SHP77 (cell line): ENCODE measurements around the gene CCDC8.
"Not testable (repeated sequence)": the region's sequence is repeated elsewhere in the genome, so short reads cannot be mapped to it uniquely, and the experiment has no call there.

Experiments used
- DNase-seq, 2 experiments: peaks; one replicate each; lab custom pipeline; 2025; lab: John Stamatoyannopoulos, UW

The CCDC8 gene, protein sequence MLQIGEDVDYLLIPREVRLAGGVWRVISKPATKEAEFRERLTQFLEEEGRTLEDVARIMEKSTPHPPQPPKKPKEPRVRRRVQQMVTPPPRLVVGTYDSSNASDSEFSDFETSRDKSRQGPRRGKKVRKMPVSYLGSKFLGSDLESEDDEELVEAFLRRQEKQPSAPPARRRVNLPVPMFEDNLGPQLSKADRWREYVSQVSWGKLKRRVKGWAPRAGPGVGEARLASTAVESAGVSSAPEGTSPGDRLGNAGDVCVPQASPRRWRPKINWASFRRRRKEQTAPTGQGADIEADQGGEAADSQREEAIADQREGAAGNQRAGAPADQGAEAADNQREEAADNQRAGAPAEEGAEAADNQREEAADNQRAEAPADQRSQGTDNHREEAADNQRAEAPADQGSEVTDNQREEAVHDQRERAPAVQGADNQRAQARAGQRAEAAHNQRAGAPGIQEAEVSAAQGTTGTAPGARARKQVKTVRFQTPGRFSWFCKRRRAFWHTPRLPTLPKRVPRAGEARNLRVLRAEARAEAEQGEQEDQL

DNA sequence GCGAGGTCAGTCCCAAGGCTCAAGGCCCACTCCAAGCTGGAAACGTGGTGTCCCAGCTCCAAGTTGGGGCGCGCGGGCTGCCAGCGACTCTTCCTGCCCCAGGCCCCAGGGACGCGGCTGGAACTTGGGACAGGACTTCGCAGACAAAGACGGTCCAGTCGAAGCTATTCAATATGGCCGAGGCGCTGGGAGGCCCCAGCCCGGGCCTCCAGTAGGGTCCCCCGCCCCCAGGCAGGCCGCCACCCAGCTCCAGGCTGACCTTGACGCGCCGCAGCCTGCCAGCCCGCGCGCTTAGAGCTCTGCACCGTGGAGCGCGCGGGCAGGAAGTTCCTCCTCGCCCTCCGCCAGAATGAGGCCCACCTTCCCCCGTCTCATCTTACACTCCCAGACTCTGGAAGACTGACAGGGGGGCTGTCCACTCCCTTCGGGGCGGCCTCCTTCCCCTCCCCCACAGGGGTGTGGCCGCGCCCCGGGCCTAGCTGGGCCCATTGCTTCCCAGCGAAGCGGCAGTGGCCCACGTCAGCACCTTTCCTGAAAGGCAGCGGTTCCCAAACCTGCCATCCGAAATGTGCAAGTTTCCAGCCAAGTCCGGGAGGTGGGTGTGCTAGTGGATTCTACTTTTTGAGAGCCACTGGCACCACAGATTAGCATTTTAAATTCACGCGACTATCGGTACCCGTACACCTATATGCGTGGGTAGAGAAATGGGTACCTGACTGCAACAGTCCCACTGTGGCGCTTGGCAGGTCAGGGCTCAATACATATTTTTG is at the start of gene CCDC8:
TSS of gene CCDC8 (minus strand) at position 303 of the 770 bp plus-strand sequence. CDS start 754 bp downstream, outside the sequence.
- DNase-seq: no peak

DNA sequence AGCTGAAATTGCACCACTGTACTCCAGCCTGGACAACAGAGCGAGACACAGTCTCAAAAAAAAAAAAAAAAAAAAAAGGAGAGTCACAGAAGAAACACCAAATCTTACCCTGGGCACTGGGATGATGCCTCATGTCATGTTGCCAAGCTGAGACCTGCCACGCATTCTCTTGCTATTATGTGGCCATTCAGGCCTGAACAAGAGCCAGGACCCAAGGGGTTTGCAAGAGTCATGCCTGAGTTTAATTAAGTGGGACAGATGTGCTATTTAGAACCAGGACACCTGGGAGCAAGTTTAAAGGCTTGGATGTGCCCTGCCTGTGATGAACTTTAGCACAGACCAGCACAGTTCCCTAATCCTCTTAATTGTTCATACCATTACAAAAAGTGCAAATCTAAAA is 48.2 kb upstream of the CCDC8 start:
- no peak for DNase-seq

DNA sequence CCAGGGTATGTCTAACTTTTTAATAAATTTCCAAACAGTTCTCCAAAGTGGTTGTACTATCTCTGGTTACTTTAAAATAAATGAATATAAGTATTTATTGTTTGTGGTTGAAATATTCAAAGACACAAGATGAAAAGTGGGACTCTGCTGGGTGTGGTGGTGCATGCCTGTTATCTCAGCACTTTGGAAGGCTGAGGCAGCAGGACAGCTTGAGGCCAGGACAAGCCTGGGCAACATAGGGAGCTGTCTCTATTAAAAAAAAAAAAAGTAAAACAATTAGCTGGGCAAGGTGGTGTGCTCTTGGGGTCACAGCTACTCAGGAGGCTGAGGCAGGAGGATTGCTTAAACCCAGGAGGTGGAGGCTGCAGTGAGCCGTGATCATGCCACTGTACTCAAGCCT is 47.6 kb upstream of the CCDC8 start:
- no peak for DNase-seq

DNA sequence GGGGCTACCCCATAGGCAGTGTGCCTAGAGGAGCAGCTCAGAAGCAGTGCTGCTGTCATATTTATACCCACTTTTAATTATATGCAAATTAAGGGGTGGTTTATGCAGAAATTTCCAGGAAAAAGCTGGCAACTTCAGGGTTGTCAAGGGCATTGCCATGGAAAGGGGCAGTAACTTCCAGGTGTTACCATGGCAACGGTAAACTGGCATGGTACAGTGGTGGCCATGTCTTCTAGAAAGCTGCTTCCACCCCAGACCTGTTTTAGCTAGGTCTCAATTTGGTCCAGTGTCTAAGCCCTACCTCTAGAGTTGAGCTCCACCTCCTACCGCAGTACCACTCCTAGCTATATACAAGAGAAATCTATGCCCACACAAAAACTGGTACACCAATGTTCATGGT is 46.7 kb upstream of the CCDC8 start:
- no peak for DNase-seq

DNA sequence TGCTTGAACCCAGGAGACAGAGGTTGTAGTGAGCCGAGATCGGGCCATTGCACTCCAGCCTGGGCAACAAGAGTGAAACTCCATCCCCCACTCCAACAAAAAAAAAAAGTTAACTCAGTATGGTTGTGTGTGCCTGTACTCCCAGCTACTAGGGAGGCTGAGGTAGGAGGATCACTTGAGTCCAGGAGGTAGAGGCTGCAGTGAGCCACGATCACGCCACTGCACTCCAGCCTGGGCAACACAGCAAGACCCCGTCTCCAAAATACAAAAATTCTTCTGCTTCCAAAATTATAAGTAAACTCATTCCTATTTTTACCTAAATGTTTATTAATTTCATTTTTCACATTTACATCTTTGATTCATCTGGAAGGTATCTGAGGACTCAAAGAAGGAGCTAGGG is 43.6 kb upstream of the CCDC8 start:
- DNase-seq: no peak

DNA sequence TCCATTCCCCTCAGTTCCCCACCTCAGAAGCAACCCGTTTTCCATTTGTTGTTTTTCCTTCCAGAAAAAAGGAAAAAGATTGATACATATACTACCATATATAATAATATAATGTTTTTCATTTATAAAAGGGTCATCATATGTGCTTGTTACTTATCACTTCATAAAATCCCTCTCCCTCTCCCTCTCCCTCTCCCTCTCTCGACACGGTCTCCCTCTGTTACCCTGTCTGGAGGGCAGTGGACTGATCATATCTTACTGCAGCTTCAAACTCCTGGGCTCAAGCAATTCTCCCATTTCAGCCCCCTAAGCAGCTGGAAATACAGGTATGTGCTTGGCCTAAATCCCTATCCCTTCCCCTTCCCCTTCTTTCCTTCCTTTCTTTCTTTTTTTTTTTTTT is 40.9 kb upstream of the CCDC8 start:
- DNase-seq: no peak

DNA sequence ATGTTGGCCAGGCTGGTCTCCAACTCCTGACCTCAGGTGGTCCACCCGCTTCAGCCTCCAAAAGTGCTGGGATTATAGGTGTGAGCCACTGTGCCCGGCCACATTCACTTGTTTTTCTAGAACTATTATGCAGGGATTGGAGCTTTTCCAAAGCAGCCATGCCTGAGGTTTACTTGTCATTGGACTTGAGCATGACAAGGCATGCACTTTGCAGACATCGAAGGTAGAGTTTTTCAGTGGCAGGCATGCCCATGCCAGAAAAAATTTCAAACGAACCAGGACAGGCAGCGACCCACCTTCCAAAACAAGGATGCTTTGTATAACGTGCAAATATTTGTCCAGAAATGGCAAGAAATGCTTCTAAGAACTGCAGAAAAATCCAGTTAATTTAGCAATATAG is 40.3 kb upstream of the CCDC8 start:
- no peak for DNase-seq

DNA sequence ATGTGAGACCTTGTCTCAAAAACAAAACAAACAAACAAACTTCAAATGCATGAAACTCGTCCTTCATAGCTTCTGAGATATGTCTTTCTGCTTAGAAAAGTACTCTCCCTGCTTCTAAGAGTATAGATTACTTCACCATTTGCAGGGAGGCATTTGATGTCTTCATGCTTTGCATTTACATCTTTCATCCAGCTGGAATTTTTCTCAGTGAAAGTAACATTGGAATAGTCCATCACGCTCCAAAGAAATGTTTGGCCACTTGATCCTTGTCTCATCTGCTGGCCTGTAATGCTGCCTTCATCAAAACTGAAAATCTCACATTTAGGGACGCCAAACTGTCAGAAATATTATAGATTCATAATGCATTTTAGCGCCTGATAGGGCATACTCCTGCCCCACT is 38.8 kb upstream of the CCDC8 start:
- no peak for DNase-seq

DNA sequence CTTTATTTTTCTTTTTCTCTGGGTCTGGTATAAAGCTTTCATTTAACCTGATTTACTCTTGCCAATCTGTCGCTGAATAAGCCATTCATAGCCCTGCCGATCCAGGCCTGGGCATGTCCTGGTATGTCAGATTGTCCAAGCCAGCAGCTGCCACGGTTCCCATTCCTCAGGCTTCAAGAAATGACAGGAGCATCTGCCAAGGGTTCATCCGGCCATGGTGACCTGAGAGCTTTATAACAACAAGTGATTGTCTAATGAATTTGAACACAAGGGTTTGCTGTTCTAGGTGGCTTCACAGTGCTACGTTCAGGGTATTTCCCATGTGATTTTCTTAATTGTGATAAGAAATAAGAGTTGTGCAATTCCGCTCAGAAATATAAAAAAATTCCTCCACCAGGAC is 38.0 kb upstream of the CCDC8 start:
- no peak for DNase-seq

DNA sequence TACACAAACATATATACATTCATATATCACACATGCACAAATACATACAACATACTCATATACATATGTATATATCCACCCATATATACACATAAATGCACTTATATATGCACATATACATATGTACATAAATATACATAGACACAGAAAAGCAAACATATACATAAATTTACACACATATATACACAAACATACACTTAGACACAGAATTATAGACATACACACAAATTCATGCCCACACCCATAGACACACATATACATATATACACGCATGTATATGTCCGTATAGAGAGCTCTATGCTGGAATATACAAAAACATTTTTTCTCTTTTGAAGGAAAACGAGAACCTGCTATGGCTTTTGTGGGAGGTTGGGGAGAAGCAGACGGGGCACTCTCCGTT is 37.4 kb upstream of the CCDC8 start:
- DNase-seq: no peak

DNA sequence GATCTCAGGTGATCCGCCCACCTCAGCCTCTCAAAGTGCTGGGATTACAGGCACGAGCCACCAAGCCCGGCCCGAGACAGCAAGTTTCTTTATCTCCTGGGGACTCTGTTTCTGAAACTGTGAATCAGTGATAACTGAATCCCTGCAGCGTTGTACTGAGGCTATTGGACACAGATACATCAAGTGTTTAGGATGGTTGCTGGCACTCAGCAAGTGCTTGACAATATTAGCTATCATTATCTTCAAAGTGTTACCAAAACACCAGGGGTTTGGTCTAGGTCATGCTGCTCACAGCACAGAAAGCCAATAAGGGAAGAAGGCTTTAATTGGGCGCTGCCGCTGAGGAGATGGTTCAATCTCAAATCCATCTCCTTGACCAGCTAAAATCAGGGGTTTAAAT is 35.9 kb upstream of the CCDC8 start:
- no peak for DNase-seq

DNA sequence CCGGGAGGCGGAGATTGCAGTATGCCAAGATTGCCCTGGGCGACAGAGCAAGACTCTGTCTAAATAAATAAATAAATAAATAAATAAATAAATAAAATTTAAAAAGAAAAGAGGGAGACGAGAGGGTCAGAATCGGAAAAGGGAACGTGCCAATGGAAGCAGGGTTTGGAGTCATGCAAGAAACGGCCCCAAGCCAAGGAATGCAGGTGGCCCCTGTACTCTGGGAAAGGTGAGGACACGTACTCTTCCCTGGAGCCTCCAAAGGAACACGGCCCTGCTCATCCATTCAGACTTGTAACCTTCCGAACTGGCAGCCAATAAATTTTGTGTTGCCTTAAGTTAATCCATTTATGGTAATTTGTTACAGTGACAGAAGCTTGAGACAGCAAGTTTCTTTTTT is 35.2 kb upstream of the CCDC8 start:
- no peak for DNase-seq

DNA sequence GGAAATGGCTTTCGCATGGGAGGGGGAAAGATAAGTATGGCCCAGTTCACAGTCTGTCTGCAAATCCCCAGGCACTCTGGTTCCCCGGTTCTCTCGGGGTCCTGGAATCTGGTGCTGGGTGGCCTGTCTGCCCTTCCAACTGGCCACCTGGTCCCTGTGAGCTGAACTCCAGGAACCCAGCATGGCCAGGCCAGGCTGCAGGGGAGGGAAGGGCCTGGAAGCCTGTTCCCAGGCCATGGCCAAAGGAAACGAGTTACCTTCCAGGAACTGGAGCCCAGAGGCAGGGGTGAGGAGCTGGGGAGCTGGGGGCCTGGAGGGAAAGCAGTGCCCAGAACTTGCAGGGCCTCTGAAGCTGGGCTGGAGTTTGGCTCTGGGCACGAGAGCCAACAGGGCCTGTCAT is 34.5 kb upstream of the CCDC8 start:
- no peak for DNase-seq

DNA sequence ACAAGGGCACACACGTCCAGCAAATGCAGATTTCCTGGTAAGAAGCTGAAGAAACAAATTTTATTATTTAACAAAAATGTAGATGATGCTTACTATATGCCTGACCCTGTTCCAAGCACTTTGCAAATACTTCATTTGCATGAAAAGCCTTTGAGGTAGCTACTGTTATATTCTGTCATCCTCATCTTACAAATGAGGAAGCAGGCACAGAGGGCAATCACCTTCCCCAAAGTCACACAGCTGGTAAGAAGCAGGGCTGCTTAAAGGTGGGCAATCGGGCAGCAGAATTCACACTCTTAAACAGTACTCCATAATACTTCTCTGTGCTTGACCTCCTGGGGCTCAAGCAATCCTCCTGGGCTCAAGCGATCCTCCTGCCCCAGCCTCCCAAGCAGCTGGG is 33.6 kb upstream of the CCDC8 start:
- no peak for DNase-seq

DNA sequence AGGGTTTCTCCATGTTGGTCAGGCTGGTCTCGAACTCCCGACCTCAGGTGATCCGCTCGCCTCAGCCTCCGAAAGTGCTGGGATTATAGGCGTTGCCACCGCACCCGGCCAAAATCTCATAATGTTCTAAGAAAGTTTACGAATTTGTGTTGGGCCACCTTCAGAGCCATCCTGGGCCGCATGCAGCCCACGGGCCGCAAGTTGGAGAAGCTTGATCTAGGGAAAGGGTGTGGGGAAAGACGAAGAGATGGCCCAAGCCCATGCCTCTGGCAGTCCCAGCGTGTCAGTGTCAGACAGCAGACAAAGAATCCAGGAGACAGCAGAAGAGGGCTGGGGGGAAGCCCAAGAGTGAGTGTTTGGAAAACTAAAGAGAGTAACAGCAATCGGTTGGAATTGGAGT is 32.7 kb upstream of the CCDC8 start:
- DNase-seq: no peak

DNA sequence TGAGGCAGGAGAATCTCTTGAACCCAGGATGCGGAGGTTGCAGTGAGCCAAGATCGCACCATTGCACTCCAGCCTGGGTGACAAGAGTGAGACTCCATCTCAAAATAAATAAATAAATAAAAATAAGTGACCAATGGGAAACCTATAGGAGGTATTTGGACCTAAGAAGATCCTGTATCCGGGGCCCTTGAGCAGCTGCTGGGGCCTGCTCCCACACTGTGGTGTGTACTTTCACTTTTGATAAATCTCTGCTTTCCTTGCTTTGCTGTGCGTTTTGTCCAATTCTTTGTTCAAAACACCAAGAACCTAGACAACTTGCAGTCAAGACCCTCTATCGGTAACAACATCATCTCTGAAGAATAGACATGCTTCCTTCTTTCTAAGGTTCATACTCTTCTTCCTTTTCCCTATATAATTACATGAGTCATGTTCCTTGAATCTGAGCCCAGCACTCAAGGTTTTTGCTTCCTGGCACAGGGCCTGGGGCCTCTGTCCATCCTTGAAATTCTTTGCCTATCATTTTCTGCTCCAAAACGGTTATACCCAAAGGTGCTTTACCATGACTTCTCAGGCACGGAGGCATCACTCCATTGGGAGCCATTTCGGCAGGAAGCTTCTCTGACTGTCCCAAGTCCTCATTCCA is 29.6 kb upstream of the CCDC8 start:
- no peak for DNase-seq

DNA sequence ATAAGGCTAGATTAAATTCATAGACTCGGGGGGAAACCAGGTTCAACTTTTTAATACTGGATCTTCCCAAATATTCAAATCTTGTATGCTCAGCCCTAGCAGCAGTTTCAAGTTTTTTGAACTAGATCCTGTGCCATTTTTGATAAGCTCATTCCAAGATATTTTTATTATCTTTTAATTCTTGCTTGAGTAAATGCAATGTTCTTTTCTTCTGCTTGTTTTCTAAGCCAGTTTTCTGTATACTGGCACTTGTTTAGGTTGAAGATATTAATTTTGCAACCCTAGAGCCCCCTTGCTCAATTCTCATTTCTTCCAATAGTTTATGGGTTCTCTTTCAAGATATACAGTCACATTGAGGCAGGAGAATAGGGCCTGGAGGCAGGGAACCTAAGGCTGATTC is 28.5 kb upstream of the CCDC8 start:
- no peak for DNase-seq

DNA sequence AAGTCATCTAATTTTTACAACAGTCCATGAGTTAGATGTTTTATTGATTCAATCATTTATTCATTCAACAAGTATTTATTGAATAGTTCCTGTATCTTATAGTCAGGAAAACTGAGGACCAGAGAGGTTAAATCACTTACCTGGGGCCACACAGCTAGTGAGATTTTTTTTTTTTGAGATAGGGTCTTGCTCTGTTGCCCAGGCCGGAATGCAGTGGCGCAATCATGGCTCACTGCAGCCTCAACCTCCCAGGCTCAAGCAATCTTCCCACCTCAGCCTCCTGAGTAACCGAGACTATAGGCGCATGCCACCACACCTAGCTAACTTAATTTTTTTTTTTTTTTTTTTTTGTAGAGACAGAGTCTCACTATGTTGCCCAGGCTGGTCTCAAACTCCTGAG is 22.3 kb upstream of the CCDC8 start:
- DNase-seq: not testable (repeated sequence)

DNA sequence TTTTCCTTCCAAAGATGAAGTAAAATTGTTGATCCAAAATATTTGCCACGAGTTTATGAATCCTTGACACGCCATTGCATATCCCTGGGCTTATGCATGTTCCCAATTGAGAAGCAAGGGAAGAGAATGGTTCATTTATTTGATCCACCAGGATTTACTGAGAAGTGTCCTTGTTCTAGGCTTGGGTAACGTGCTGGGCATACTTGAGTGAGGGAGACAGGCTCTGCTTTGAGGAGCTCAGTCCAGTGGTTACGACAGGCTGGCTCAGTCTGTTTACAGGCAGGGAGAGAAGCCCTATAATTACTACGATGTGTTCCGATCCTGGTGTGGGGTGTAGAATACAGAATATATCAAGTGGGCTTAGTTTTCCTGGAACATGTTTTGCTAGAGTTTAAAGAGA is 21.6 kb upstream of the CCDC8 start:
- DNase-seq: no peak

DNA sequence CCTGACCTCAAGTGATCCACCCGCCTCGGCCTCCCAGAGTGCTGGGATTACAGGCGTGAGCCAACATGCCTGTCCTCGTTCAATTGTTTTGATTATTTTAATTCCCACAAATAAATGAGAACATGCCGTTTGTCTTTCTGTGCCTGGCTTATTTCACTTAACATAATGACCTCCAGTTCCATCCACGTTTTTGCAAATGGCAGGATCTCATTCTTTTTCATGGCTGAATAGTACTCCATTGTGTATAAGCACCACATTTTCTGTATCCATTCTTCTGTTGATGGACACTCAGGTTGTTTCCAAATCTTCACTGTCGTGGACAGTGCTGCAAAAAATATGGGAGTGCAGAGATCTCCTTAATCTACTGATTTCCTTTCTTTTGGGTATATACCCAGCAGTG is 20.1 kb upstream of the CCDC8 start:
- not testable (repeated sequence) for DNase-seq

DNA sequence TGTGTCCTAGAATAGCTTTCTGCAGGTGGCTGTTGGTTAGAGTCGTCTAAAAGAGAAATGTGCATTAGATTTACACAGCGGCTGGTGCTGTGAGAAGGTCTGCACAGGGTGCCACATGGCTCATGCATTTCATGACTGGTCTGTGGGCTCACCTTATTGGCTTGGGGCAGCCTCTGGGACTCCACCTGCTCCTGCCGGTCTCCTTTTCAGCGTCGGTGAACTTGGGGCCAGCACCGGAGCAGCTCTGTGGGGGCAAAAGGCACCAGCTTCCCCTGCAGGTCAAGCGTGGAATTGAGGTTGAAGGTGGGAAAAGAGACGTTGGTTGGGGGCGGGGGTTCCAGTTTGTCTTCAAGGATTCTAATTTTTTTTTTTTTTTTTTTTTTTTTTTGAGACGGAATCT is 18.5 kb upstream of the CCDC8 start:
- no peak for DNase-seq

DNA sequence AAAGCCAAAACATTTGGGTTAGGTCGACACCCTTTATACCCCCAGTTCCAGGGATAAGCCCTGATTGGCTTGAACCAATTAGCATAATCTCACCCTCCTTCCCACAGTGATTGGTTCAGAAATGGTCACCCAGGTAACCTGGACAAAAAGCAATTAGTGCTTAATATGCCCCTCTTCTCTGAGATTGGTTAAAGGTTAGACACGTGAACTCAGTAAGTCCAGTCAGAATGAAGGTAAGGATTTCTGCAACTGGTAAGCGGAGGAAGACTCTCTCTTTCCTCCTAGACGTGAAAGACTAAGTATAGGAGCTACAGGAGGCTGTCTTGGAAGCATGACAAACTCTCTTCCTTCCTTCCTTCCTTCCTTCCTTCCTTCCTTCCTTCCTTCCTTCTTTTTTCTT is 16.6 kb upstream of the CCDC8 start:
- no peak for DNase-seq
